Neural progenitor cell (in vitro differentiated cells): Measurements from ENCODE around the gene COL8A2.

Experiments used
- CTCF ChIP-seq: fragments of 200-600 bp; sonication (generic); IDR thresholded peaks from 2 replicates; pipeline ENCODE4 v1.5.1; 2017; ENCODE audit warnings: antibody characterized with exemption, mild to moderate bottlenecking
- EZH2 ChIP-seq: fragments of 200-600 bp; sonication (generic); IDR thresholded peaks from 2 replicates; pipeline ENCODE4 v1.6.1; 2017; ENCODE audit warnings: antibody characterized with exemption, mild to moderate bottlenecking, moderate library complexity
- EZH2phosphoT487 ChIP-seq: fragments of 200-600 bp; sonication (generic); IDR thresholded peaks from 2 replicates; pipeline ENCODE4 v1.6.1; 2017; ENCODE audit warnings: antibody characterized with exemption

- TF ChIP-seq CTCF (no peak), EZH2 (no peak), EZH2phosphoT487 (no peak)
These were observed 17.1 kb upstream of the COL8A2 start for GRCh38 chr1:36142121-36142520.
